NCI-H2196 treated with DMSO at 0.1 percent for 48 hours (cell line): Measurements from ENCODE around the gene S100A8.
"Not testable (repeated sequence)": the region's sequence is repeated elsewhere in the genome, so short reads cannot be mapped to it uniquely, and the experiment has no call there.

Experiments
- DNase-seq: peaks from one replicate; lab custom pipeline; 2025; ENCODE audit not compliant: unreplicated experiment; lab: John Stamatoyannopoulos, UW

The S100A8 gene

DNA sequence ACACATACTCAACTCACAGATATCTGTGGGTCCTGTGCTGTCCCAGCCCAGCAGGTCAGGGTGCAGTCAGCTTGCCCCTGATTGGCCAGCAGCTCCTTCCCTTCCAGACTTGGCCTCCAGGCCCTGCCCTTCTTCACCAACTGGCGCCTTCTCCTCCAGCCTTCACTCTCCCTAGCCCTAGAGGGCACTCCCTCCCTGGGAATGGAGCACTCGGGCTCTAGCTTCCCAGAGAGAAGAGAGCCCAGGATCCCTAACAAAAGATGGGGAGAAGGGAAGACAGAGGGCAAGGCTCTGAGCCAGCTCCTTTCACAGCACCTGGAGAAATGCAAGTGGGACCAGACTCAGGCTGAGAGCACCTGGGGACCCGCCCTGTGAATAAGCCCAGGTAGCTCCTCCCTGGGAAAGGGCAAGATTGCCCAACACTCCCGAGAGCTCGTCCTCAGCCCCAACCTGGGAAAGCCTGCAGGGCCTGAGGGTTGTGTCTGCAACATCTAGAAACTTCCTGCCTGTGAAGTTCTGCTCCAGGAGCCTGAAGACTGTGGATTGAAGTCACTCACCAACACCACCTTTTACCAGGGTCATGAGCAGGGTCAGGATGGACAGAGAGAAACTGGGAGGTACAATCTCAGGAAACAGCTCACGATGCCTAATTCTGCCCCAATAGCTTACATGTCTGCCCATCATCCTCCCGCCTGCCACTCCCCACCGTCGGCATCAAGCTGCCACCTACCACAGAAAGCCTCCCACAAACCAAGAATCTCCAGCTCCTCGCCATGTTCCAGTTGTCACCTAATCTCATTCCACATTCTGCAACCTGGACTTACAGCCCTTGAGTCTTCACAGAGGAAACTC lies 42.1 kb downstream of the S100A8 start, which contains the start of gene PGLYRP4:
Gene PGLYRP4, minus strand, starts transcription at position 331 of the 852 bp plus-strand sequence. CDS start 909 bp downstream, outside the sequence.
- DNase-seq = no peak

DNA sequence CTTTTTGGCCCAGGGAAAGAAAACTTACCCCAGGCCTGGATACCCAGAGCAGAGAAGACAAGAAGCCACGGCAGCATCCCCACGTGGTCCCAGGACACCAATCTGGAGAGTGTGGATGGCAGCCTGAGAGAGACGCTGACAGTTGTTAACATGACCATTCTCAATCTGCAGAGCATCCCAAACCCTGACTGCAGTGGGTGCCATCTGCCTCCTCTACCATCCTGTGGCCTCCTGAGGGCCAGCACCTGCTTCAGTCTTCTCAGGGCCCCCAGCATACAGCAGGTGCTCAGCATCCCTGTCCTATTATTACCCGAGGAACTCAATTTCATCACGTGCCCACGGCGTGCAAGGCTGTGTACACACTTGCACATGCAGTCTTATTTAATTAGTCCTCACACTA lies 43.0 kb downstream of the S100A8 start:
- DNase-seq = no peak

DNA sequence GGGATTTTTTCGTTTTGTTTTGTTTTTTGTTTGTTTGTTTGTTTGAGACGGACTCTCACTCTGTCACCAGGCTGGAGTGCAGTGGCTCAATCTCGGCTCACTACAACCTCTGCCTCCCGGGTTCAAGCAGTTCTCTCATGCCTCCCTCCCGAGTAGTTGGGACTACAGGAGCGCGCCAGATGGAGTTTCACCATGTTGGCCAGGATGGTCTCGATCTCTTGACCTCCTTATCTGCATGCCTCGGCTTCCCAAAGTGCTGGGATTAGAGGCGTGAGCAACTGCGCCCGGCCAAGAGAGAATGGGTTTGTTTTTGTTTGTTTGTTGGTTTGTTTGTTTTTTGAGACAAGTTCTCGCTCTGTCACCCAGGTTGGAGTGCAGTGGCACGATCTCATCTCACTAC lies 43.8 kb downstream of the S100A8 start:
- DNase-seq = not testable (repeated sequence)

DNA sequence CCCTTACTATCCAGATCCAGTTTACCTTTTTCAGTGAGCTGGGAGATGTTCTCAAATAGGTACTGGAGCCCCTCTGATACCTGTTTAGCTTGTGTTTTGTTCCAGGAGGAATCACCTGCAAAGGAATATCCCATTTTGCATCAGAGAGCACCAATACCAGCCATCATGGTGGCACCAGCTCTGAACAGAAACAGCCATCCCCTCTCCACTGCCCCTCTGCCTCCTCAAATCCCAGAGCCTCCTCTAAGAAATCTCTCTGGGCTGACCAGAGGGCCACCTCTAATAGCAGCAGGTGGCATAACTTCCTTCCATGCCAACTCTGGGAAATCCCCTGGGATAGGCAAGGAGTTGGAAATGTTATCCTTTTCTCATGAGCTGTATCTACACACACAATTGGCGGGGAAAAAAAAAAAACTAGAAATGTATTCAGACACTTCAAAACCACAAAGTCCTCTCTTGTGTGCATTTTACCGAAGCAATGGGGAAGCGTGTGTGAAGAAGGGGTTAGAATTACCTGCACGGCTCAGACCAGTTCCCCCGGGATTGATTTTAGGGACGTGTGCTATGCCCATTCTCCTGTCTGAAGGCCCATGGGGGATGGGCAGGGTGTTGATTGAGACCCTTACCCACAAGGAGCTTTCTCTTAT lies 44.7 kb downstream of the S100A8 start:
- DNase-seq = peak; percentile 76

DNA sequence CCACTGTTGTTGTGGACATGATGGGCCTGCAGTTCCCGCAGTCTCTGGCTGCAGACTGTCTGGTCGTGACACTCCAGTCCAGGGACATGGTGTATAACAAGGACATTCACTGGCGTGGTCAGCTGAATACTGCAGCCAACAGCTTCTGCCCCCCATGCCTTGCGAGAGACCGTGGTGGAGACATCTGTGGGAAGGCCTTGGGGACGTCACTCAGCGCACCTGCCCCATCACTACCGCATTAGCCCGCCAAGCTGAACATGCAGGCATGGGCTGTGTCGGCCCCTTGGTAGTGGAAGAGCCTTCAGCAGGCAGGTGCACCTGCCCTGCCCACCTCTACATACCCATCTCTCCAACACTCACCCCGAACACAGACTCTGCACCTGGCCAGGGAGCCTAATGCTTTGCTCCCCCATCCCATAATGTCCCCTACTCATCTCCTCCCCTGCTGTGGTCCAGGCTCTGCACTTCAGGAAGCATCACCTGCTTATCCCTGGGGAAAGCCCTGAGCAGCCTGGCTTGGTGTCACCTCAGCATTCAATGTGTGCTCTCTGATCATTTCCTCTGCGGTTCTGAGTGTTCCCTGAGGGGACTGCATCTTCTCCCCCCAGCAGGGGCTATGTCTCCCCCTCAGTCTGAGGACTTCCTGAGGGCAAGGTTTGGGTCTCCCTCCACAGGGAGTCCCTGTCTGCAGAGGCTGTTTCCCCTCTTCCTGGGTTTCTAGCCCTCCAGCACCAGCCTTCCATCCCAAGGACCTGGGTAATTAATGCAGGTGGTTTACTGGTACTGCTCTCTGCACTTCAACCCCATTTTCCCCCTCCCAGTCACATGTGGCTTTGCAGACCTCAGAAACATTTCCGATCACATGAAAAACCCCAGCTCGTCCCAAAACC lies 45.4 kb downstream of the S100A8 start:
- no peak for DNase-seq

DNA sequence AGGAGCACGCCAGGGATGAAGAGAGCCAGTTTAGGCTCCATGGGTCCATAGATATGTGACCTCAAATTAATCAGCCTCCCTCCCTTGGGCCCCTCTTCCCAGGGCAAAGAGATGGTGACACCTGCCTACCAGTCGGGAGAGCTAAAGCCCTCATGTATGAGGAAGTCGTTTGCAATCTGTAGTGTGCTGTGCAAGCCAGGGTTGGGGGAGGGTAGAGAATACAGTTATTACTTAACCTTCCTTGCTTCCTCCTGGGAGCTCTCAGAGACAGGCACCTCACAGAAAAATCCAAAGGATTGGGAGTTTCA lies 46.2 kb downstream of the S100A8 start:
- peak; percentile 25 for DNase-seq

DNA sequence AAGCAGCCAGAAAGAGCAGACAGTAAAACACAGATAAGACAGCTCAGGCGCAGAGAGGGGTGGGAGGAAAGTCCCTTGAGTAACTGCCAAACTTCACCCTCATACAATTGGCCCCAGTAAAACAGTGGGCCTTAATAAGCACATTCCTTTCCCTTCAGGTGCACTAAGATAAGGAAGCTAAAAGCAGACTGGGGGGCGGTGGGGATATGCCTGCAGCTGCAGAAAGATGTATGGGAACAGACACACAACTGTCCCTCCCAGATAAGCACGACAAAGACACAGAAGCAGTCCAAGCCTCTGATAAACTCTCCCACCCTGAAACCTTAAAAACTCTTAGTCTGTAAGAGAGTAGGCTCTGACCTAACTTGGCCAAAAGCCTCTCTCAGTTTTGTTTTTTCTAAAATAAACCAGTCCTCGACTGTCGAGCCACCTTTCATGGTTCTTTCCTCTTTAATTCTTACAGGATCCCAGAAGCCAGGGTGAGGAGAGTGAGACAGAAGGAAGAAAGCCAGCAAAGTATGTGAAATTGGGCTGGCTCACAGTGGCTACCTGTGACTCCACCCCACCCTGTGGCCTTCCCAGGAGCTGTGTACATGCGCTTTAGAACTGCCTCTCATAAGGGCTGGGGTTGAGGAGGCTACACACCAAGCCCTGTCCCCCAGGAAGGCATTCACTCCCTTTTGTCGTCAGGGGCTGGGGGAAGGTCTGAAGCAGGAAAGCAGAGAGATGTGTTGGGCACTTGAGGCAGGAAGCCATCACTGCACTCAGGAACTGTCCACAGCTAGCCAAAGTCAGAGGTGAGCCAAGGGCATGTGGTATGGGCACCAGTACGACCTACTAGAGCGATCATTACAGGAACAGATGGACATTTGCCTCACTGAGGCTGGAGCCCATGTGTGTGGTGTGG lies 46.8 kb downstream of the S100A8 start:
- no peak for DNase-seq

DNA sequence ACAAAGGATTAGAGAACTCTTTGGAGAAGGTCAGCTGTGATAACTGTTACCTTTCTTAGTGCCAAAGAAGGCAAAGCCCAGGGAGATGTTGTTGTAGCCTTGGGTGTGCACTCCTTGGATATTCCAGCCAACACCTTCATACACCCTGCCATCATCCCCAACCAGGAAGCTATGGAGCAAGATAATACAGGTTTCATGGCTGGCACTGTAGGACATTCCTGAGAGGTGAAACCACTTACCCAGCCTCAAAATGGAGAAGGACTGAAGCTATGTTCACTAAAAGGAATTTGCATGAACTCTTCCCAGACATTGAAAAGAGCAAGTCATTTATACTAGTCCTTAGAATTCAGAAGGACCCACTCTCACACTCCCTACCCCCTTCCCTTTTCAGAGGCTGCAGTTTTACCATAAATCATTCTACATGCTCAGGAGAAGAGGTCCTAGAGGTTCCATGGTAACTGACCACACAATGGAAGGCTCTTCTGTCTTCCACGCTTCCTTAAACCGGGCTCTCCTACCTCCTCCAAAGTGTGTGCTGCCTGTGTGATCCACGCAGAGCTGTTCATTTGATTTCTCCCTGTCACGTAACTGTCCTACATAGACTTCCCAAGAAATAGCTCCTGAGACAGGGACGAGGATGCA lies 47.7 kb downstream of the S100A8 start:
- DNase-seq = no peak

DNA sequence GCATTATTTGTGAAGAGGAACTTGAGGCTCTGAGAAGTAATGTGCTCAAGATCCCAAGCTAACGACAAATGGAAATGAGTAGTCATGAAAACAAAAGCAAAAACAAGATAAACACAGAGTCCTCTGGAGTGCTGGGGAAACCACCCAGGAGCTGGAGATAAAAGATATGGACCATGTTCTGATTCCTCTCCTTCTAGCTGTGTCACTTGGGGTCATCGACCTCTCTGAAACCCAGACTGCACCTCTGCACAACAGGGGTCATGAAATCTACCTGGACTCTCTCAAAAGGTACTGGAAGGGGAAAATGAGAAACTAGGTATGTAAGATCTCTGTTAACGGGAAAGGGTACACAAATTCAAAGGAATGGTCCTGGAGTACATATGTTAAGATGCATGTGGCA lies 48.7 kb downstream of the S100A8 start:
- DNase-seq = no peak

DNA sequence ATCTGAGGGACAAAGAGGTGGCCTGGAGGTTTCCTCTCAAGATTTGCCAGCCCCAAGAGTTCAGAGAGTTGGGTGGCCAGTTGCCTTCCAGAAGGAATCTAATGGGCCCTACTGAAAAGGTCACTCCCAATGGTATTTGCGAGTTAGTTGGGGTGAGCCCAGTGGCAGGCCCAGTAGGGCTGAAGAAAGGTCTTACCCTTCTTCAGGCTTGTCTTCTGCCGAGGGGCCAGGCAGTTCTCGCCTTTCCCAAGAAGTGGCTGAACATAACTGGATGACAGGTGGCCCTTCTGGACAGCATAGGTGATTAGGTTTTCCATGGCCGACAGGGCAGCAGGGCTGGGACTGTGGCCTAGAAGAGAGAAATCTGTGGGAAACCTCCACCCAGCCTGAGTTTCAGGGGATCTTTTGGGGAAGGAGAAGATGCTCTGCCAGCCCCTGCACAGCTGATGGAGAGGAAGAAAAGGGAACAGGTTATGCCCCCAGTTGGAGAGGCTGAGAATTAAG lies 49.4 kb downstream of the S100A8 start:
- no peak for DNase-seq

DNA sequence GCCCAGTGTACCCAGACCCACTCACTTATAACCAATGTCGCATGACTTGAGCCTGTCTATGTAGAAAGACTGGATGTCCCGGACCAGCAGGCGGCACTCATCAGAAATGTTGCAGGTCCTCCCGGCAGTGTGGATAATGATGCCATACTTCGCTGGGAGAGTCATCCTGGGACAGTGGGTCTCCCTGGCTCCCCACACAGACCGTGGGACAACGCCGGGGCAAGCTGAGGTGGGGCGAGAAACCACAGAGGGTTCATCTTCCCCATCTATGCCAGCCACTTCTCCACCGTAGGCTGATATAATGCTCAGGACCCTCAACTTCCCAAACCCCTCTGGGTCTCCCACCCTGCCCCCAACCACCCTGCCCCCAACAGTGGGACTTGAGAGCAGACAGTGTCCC lies 50.5 kb downstream of the S100A8 start:
- no peak for DNase-seq
